Neural progenitor cell (in vitro differentiated cells): ENCODE measurements around the gene IFT20. TPM values are rescaled to one million over a fixed set of nuclear protein-coding genes. Genes with fewer than 3 reads are reported as not detected.

Experiments
- DNase-seq: peaks from one replicate; pipeline ENCODE4 v3.0.0-alpha.2; 2016; ENCODE audit warnings: low spot score
- H2AFZ ChIP-seq: fragments of 200-600 bp; sonication (generic); replicated peaks from 2 replicates; pipeline ENCODE4 v1.6.1; 2016; ENCODE audit warnings: antibody characterized with exemption
- H3F3A ChIP-seq: fragments of 200-600 bp; sonication (generic); 2 replicates; pipeline ENCODE4 v1.6.1; 2016; ENCODE audit warnings: antibody characterized with exemption, low read depth
- H3K27ac ChIP-seq: fragments of 200-600 bp; sonication (generic); 2 replicates; pipeline ENCODE4 v1.5.1; 2016; ENCODE audit warnings: mild to moderate bottlenecking
- H3K27me3 ChIP-seq: fragments of 200-600 bp; sonication (generic); 2 replicates; pipeline ENCODE4 v1.6.1; 2016; ENCODE audit warnings: mild to moderate bottlenecking, moderate library complexity
- H3K36me3 ChIP-seq: fragments of 200-600 bp; sonication (generic); 2 replicates; pipeline ENCODE4 v1.5.1; 2016
- H3K4me1 ChIP-seq: fragments of 200-600 bp; sonication (generic); 2 replicates; pipeline ENCODE4 v1.6.1; 2016; ENCODE audit warnings: mixed run types
- H3K4me2 ChIP-seq: fragments of 200-600 bp; sonication (generic); 2 replicates; pipeline ENCODE4 v1.6.1; 2016
- H3K4me3 ChIP-seq: fragments of 200-600 bp; sonication (generic); 2 replicates; pipeline ENCODE4 v1.5.1; 2016
- H3K79me2 ChIP-seq: fragments of 200-600 bp; sonication (generic); 2 replicates; pipeline ENCODE4 v1.6.1; 2016; ENCODE audit warnings: low read depth
- H3K9ac ChIP-seq: fragments of 200-600 bp; sonication (generic); 2 replicates; pipeline ENCODE4 v1.6.1; 2016
- H3K9me3 ChIP-seq: fragments of 200-600 bp; sonication (generic); 2 replicates; pipeline ENCODE4 v1.5.1; 2016; ENCODE audit warnings: low read depth
- H4K20me1 ChIP-seq: fragments of 200-600 bp; sonication (generic); 2 replicates; pipeline ENCODE4 v1.6.1; 2016; ENCODE audit warnings: low read depth
- H3K27ac Mint-ChIP-seq: 3 replicates; pipeline ENCODE4 v1.8.0; 2021; ENCODE audit warnings: mixed read lengths
- H3K27me3 Mint-ChIP-seq: 2 replicates; pipeline ENCODE4 v1.8.0; 2022; ENCODE audit warnings: low read depth, mild to moderate bottlenecking, inconsistent platforms, moderate library complexity, mixed read lengths; ENCODE audit not compliant: insufficient read depth
- H3K36me3 Mint-ChIP-seq: 3 replicates; pipeline ENCODE4 v1.8.0; 2021; ENCODE audit warnings: mixed read lengths
- H3K4me1 Mint-ChIP-seq: 3 replicates; pipeline ENCODE4 v1.8.0; 2021; ENCODE audit warnings: mixed read lengths
- H3K4me3 Mint-ChIP-seq: 3 replicates; pipeline ENCODE4 v1.8.0; 2021; ENCODE audit warnings: mild to moderate bottlenecking, moderate library complexity, mixed read lengths
- H3K9me3 Mint-ChIP-seq: 3 replicates; pipeline ENCODE4 v1.8.0; 2020; ENCODE audit warnings: mixed read lengths
- CTCF ChIP-seq: fragments of 200-600 bp; sonication (generic); IDR thresholded peaks from 2 replicates; pipeline ENCODE4 v1.5.1; 2017; ENCODE audit warnings: antibody characterized with exemption, mild to moderate bottlenecking
- EZH2 ChIP-seq: fragments of 200-600 bp; sonication (generic); IDR thresholded peaks from 2 replicates; pipeline ENCODE4 v1.6.1; 2017; ENCODE audit warnings: antibody characterized with exemption, mild to moderate bottlenecking, moderate library complexity
- EZH2phosphoT487 ChIP-seq: fragments of 200-600 bp; sonication (generic); IDR thresholded peaks from 2 replicates; pipeline ENCODE4 v1.6.1; 2017; ENCODE audit warnings: antibody characterized with exemption
- total RNA-seq: library from RNA; depleted of rRNA; stranded (reverse); fragments of >200 nt; gene quantifications from 2 replicates; pipeline ENCODE4 v1.2.3, GENCODE V29; 2015; ENCODE audit warnings: low replicate concordance

Gene IFT20
- total RNA-seq, 1 donor from 2014 or later = 68.2 TPM

GRCh38 chr17:28327031-28327607, 8.2 kb downstream of the IFT20 start:
- H3K9me3 ChIP-seq = no peaks in the 10 kb centered on the region
- H2AFZ ChIP-seq = no peak overlapping the region
- H4K20me1 ChIP-seq = peaks cover 55% of the 10 kb centered on the region
- Mint-ChIP-seq H3K27ac (no peak overlapping the region), H3K4me3 (no peak overlapping the region), H3K27me3 (peaks cover 2% of the 10 kb centered on the region), H3K4me1 (peaks cover 33% of the 10 kb centered on the region), H3K36me3 (peaks cover 22% of the 10 kb centered on the region), H3K9me3 (no peaks in the 10 kb centered on the region)
- H3K27ac ChIP-seq = no peak overlapping the region
- no peak overlapping the region for H3K9ac ChIP-seq
- no peak for DNase-seq
- peaks cover 7% of the 10 kb centered on the region for H3K4me1 ChIP-seq
- no peak overlapping the region for H3K4me3 ChIP-seq
- H3K36me3 ChIP-seq = peaks cover 4% of the 10 kb centered on the region
- H3F3A ChIP-seq = peaks cover 37% of the 10 kb centered on the region
- no peak for TF ChIP-seq EZH2
- no peak for TF ChIP-seq EZH2phosphoT487
- no peak for TF ChIP-seq CTCF
- H3K27me3 ChIP-seq = no peaks in the 10 kb centered on the region
- peaks cover 65% of the 10 kb centered on the region for H3K79me2 ChIP-seq
- no peak overlapping the region for H3K4me2 ChIP-seq

- no peak overlapping the region for H3K9ac ChIP-seq
- H3K4me3 ChIP-seq = no peak overlapping the region
- TF ChIP-seq EZH2phosphoT487 (no peak), EZH2 (no peak)
- no peak overlapping the region for H2AFZ ChIP-seq
- no peak overlapping the region for H3K27ac Mint-ChIP-seq
- peaks cover 2% of the 10 kb centered on the region for H3K27me3 Mint-ChIP-seq
- H3K27ac ChIP-seq = no peak overlapping the region
- no peaks in the 10 kb centered on the region for H3K9me3 ChIP-seq
- DNase-seq = no peak
- peaks cover 65% of the 10 kb centered on the region for H4K20me1 ChIP-seq
- H3K79me2 ChIP-seq = peaks cover 76% of the 10 kb centered on the region
- H3K4me1 ChIP-seq = peaks cover 11% of the 10 kb centered on the region
- H3K36me3 ChIP-seq = peaks cover 4% of the 10 kb centered on the region
- peaks cover 42% of the 10 kb centered on the region for H3K4me1 Mint-ChIP-seq
- H3K27me3 ChIP-seq = no peaks in the 10 kb centered on the region
- H3F3A ChIP-seq = peaks cover 35% of the 10 kb centered on the region
- no peak overlapping the region for H3K4me3 Mint-ChIP-seq
- peaks cover 24% of the 10 kb centered on the region for H3K36me3 Mint-ChIP-seq
- no peaks in the 10 kb centered on the region for H3K9me3 Mint-ChIP-seq
- no peak overlapping the region for H3K4me2 ChIP-seq
Observed at GRCh38 chr17:28326114-28326513, 9.2 kb downstream of the IFT20 start.

GRCh38 chr17:28325211-28325610, 10.1 kb downstream of the IFT20 start:
- TF ChIP-seq CTCF (no peak), EZH2phosphoT487 (no peak), EZH2 (no peak)
- peak overlapping the region; percentile 34 for H3K27ac ChIP-seq
- peaks cover 27% of the 10 kb centered on the region for H3F3A ChIP-seq
- no peak overlapping the region for H3K4me3 ChIP-seq
- no peak overlapping the region for H3K4me2 ChIP-seq
- H3K4me3 Mint-ChIP-seq = no peak overlapping the region
- no peaks in the 10 kb centered on the region for H3K9me3 Mint-ChIP-seq
- no peak overlapping the region for H2AFZ ChIP-seq
- H3K9me3 ChIP-seq = no peaks in the 10 kb centered on the region
- H3K36me3 ChIP-seq = peaks cover 4% of the 10 kb centered on the region
- H3K27me3 ChIP-seq = no peaks in the 10 kb centered on the region
- no peak overlapping the region for H3K9ac ChIP-seq
- H3K27ac Mint-ChIP-seq = no peak overlapping the region
- H3K36me3 Mint-ChIP-seq = peaks cover 31% of the 10 kb centered on the region
- peaks cover 50% of the 10 kb centered on the region for H3K4me1 Mint-ChIP-seq
- peaks cover 73% of the 10 kb centered on the region for H4K20me1 ChIP-seq
- peaks cover 85% of the 10 kb centered on the region for H3K79me2 ChIP-seq
- DNase-seq = no peak
- H3K4me1 ChIP-seq = peaks cover 20% of the 10 kb centered on the region
- H3K27me3 Mint-ChIP-seq = no peaks in the 10 kb centered on the region

- Histone ChIP-seq H3K9ac (no peak overlapping the region), H3K36me3 (peaks cover 4% of the 10 kb centered on the region), H3K79me2 (peaks cover 89% of the 10 kb centered on the region), H3K9me3 (no peaks in the 10 kb centered on the region), H4K20me1 (peaks cover 76% of the 10 kb centered on the region), H2AFZ (no peak overlapping the region), H3K27me3 (no peaks in the 10 kb centered on the region), H3K27ac (no peak overlapping the region), H3K4me2 (no peak overlapping the region), H3F3A (peaks cover 26% of the 10 kb centered on the region), H3K4me1 (peaks cover 23% of the 10 kb centered on the region), H3K4me3 (no peak overlapping the region)
- H3K4me3 Mint-ChIP-seq = no peak overlapping the region
- peaks cover 32% of the 10 kb centered on the region for H3K36me3 Mint-ChIP-seq
- DNase-seq = no peak
- no peaks in the 10 kb centered on the region for H3K9me3 Mint-ChIP-seq
- no peaks in the 10 kb centered on the region for H3K27me3 Mint-ChIP-seq
- H3K27ac Mint-ChIP-seq = no peak overlapping the region
- H3K4me1 Mint-ChIP-seq = peaks cover 54% of the 10 kb centered on the region
- TF ChIP-seq CTCF (no peak), EZH2phosphoT487 (no peak), EZH2 (no peak)
Observed at GRCh38 chr17:28324781-28325180, 10.5 kb downstream of the IFT20 start.
